Peyer's patch (tissue), 4 donors: ENCODE measurements around the gene SOX11.

Source experiments
- CTCF ChIP-seq, 6 experiments: fragments of 450-650 bp in 4 of 6; fragments of 200-600 bp in 2 of 6; sonication (generic) in 1 of 6; IDR thresholded peaks; one replicate each; pipeline ENCODE4 v1.5.1; 2017 to 2019; ENCODE audit warnings: antibody characterized with exemption in 6 of 6, mild to moderate bottlenecking in 3 of 6, moderate library complexity in 1 of 6
- POLR2A ChIP-seq, 2 donors: fragments of 450-650 bp; IDR thresholded peaks; one replicate each; pipeline ENCODE4 v1.5.1; 2017; ENCODE audit warnings: antibody characterized with exemption in 2 of 2, mild to moderate bottlenecking in 2 of 2, moderate library complexity in 2 of 2

GRCh38 chr2:5729416-5729815, 37.2 kb downstream of the SOX11 start:
- no peak for TF ChIP-seq CTCF (IDR thresholded peaks at IDR 0.05)
- no peak for TF ChIP-seq POLR2A (IDR thresholded peaks at IDR 0.05)
